HL-60 (cell line): ENCODE data around the gene TRIM63.

ENCODE experiments used
- DNase-seq, 2 experiments: peaks; one replicate each; pipeline ENCODE4 v3.0.0-alpha.2; 2010 to 2020; ENCODE audit warnings: low read depth in 1 of 2, low spot score in 1 of 2
- H3K27ac ChIP-seq: fragments of 250-450 bp; sonication (Bioruptor Pico); replicated peaks from 2 replicates; pipeline ENCODE4 v1.5.1; 2020; ENCODE audit warnings: mild to moderate bottlenecking, moderate library complexity
- H3K27me3 ChIP-seq: fragments of 250-450 bp; sonication (Bioruptor Pico); 2 replicates; pipeline ENCODE4 v1.5.1; 2021; ENCODE audit warnings: mild to moderate bottlenecking, moderate library complexity; ENCODE audit not compliant: insufficient read depth, poor library complexity, severe bottlenecking
- H3K4me3 ChIP-seq: replicated peaks from 2 replicates; pipeline ENCODE4 v1.5.1; 2011; ENCODE audit warnings: mild to moderate bottlenecking, control low read depth, low read length; ENCODE audit not compliant: insufficient read depth
- GABPA ChIP-seq: IDR thresholded peaks from 2 replicates; pipeline ENCODE4 v1.6.1; 2012; ENCODE audit warnings: low read depth
- POLR2AphosphoS5 ChIP-seq: IDR thresholded peaks from 2 replicates; pipeline ENCODE4 v1.6.1; 2012; ENCODE audit warnings: low read depth
- SPI1 ChIP-seq: IDR thresholded peaks from 2 replicates; pipeline ENCODE4 v1.6.1; 2012; ENCODE audit warnings: low read depth, mild to moderate bottlenecking, borderline replicate concordance
- TF ChIP-seq, protein P1 (sequence below): IDR thresholded peaks from one replicate; pipeline ENCODE4 v1.5.1; 2011; ENCODE audit warnings: low read length, control low read depth, inconsistent platforms; ENCODE audit not compliant: insufficient read depth
- TF ChIP-seq, protein P2 (sequence below): IDR thresholded peaks from 2 replicates; pipeline ENCODE4 v1.6.1; 2012; ENCODE audit warnings: low read depth; ENCODE audit not compliant: insufficient replicate concordance

TRIM63 gene

DNA sequence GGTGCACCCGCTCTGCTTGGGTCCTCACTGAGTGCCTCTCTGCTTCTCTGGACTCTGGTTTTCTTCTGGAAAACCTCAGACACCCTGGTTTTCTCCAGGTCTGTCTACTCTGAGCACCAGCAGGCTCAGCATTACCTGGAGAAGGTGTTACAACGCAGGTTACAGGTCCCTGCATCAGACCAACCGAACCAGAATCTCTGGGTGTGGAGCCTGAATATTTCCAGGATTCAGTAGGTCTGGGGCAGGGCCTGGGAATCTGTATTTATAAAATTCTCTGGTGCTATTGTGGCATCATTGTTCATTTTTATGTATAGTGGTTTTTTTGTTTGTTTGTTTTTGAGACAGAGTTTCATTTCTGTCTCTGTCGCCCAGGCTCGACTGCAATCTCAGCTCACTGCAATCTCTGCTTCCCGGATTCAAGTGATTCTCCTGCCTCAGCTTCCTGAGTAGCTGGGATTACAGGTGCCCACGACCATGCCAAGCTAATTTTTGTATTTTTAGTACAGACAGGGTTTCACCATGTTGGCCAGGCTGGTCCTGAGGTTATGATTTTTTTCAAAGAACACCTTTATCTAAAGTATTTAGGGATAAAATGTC is 20.1 kb downstream of the TRIM63 start:
- H3K27me3 ChIP-seq, result peaks cover 38% of the 10 kb centered on the region
- no peak for TF ChIP-seq SPI1
- TF ChIP-seq, protein P1, sequence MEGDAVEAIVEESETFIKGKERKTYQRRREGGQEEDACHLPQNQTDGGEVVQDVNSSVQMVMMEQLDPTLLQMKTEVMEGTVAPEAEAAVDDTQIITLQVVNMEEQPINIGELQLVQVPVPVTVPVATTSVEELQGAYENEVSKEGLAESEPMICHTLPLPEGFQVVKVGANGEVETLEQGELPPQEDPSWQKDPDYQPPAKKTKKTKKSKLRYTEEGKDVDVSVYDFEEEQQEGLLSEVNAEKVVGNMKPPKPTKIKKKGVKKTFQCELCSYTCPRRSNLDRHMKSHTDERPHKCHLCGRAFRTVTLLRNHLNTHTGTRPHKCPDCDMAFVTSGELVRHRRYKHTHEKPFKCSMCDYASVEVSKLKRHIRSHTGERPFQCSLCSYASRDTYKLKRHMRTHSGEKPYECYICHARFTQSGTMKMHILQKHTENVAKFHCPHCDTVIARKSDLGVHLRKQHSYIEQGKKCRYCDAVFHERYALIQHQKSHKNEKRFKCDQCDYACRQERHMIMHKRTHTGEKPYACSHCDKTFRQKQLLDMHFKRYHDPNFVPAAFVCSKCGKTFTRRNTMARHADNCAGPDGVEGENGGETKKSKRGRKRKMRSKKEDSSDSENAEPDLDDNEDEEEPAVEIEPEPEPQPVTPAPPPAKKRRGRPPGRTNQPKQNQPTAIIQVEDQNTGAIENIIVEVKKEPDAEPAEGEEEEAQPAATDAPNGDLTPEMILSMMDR, result no peak
- TF ChIP-seq, protein P2, sequence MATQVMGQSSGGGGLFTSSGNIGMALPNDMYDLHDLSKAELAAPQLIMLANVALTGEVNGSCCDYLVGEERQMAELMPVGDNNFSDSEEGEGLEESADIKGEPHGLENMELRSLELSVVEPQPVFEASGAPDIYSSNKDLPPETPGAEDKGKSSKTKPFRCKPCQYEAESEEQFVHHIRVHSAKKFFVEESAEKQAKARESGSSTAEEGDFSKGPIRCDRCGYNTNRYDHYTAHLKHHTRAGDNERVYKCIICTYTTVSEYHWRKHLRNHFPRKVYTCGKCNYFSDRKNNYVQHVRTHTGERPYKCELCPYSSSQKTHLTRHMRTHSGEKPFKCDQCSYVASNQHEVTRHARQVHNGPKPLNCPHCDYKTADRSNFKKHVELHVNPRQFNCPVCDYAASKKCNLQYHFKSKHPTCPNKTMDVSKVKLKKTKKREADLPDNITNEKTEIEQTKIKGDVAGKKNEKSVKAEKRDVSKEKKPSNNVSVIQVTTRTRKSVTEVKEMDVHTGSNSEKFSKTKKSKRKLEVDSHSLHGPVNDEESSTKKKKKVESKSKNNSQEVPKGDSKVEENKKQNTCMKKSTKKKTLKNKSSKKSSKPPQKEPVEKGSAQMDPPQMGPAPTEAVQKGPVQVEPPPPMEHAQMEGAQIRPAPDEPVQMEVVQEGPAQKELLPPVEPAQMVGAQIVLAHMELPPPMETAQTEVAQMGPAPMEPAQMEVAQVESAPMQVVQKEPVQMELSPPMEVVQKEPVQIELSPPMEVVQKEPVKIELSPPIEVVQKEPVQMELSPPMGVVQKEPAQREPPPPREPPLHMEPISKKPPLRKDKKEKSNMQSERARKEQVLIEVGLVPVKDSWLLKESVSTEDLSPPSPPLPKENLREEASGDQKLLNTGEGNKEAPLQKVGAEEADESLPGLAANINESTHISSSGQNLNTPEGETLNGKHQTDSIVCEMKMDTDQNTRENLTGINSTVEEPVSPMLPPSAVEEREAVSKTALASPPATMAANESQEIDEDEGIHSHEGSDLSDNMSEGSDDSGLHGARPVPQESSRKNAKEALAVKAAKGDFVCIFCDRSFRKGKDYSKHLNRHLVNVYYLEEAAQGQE, result no peak

DNA sequence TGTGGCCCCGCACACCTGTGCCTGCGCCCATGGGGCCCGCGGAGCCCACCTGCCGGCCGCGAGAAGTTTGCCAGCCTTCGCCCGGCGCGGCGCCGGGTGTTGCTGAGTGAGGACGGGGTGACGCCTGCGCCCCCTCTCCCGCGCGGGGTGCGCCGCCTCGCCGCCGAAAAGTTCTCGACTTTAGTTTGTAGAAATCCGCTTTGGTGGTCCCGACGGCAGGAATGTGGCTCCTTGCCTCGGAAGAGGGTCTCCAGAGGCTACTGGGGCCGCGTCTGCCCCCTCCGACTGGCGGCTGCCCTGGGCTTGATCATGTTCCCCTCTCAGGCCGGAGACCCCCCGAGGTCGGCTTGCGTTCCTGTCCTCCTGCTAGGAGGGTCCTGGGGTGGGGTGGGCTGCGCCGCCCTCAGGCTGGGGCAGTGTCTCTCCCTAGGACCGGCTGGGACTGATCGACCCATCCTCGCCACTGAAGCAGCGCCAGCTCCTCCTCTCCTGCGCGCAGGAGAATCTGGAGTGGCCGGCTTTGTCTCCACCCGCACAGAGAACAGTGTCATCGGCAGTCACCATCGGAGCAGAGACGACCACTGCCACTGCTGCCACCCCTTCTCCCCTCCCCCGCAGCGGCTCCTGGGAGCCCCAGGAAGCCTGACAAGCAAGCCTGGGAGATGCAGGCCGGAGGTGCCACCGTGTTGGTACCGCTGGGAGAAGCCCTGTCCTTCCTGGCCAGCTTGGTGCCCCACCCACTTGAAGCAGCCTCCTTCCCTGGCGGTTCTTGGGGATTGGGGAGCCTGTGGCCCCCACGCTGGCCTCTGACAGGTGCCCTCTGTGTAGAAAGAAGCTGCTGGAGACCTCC is 21.0 kb downstream of the TRIM63 start:
- Histone ChIP-seq H3K27me3 (peaks cover 38% of the 10 kb centered on the region), H3K27ac (no peak overlapping the region), H3K4me3 (no peak overlapping the region; the same call in 1 of the 2 replicates)
- TF ChIP-seq SPI1 (no peak), GABPA (no peak), POLR2AphosphoS5 (no peak)
- TF ChIP-seq, protein P2, result no peak
- TF ChIP-seq, protein P1, result no peak
- no peak for DNase-seq

More for the DNA sequence above, 20.1 kb downstream of the TRIM63 start:
- DNase-seq, result no peak
- H3K4me3 ChIP-seq, result no peak overlapping the region
- H3K27ac ChIP-seq, result no peak overlapping the region

DNA sequence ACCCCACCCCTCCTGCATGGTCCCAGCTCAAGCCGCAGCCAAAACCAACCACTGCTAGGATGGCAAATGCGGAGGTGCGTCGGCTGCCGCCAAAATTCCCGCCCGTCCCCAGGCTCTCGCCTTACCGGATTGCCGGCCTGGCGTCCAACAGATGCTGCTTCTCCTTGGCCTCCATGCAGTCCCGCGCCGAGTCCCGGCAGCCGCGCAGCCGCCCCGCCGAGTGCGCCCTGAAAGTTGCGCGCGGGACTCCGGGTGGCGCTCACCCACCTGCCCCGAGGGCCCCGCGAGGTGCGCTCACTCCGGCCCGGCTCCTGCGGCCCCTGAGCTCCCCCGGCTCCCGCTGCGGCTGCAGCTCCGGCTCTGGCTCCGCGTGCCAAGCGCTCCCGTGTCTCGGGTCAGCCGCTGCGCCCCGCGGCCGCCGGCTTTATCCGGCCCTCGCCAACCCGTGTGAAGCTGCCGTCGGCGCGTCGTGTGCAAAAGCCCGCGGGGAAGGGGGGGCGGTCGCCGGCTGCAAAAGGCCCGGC is 21.6 kb downstream of the TRIM63 start, which contains the start of gene SLC30A2:
Gene SLC30A2, minus strand, starts transcription at position 397 of the 524 bp plus-strand sequence. Its CDS starts 222 bp downstream, at position 175.
- no peak within 1 kb of the TSS; the same call in 1 of the 2 replicates for H3K4me3 ChIP-seq
- peaks cover 38% of the 10 kb centered on the region for H3K27me3 ChIP-seq
- no peak within 1 kb of the TSS for H3K27ac ChIP-seq
- TF ChIP-seq, protein P2, result no peak
- TF ChIP-seq GABPA (no peak), POLR2AphosphoS5 (no peak), SPI1 (no peak)
- TF ChIP-seq, protein P1, result no peak
- no peak for DNase-seq
